WTC11 (cell line): ENCODE data around the gene DHDDS. TPM values are rescaled to one million over a fixed set of nuclear protein-coding genes. Genes with fewer than 3 reads are reported as not detected.

ENCODE experiments used
- ATF1 ChIP-seq: sonication (generic); formaldehyde crosslinking; IDR thresholded peaks from 2 replicates; pipeline ENCODE4 v1.8.1; 2023; ENCODE audit warnings: mild to moderate bottlenecking, moderate library complexity, missing genetic modification reagents
- E2F5 ChIP-seq: sonication (generic); formaldehyde crosslinking; IDR thresholded peaks from 2 replicates; pipeline ENCODE4 v1.8.1; 2022; ENCODE audit warnings: mild to moderate bottlenecking, moderate library complexity, missing genetic modification reagents
- FOXJ3 ChIP-seq: sonication (generic); formaldehyde crosslinking; IDR thresholded peaks from 2 replicates; pipeline ENCODE4 v1.9.0; 2021; ENCODE audit warnings: missing genetic modification reagents, mild to moderate bottlenecking, borderline replicate concordance
- FOXK1 ChIP-seq: sonication (generic); formaldehyde crosslinking; IDR thresholded peaks from 2 replicates; pipeline ENCODE4 v1.8.0; 2022; ENCODE audit warnings: mild to moderate bottlenecking, moderate library complexity, missing genetic modification reagents
- FOXP4 ChIP-seq: sonication (generic); formaldehyde crosslinking; IDR thresholded peaks from 2 replicates; pipeline ENCODE4 v1.8.0; 2022; ENCODE audit warnings: mild to moderate bottlenecking, missing genetic modification reagents
- HMGA2 ChIP-seq: fragments of 250-450 bp; sonication (Bioruptor Pico); IDR thresholded peaks from 2 replicates; pipeline ENCODE4 v1.4.0; 2021; ENCODE audit warnings: mild to moderate bottlenecking, moderate library complexity
- IRF2 ChIP-seq: sonication (generic); formaldehyde crosslinking; IDR thresholded peaks from 2 replicates; pipeline ENCODE4 v1.8.0; 2022; ENCODE audit warnings: low read depth, missing genetic modification reagents, borderline replicate concordance
- MYBL2 ChIP-seq: sonication (generic); formaldehyde crosslinking; IDR thresholded peaks from 2 replicates; pipeline ENCODE4 v1.8.1; 2023; ENCODE audit warnings: mild to moderate bottlenecking, moderate library complexity, missing genetic modification reagents
- NFE2L1 ChIP-seq: sonication (generic); formaldehyde crosslinking; IDR thresholded peaks from 2 replicates; pipeline ENCODE4 v1.8.1; 2023; ENCODE audit warnings: missing genetic modification reagents
- NFYB ChIP-seq: sonication (generic); formaldehyde crosslinking; conservative IDR thresholded peaks from 2 replicates; pipeline ENCODE4 v1.8.0; 2022; ENCODE audit warnings: low read depth, missing genetic modification reagents
- NR2C2 ChIP-seq: sonication (generic); formaldehyde crosslinking; IDR thresholded peaks from 2 replicates; pipeline ENCODE4 v1.8.0; 2022; ENCODE audit warnings: mild to moderate bottlenecking, missing genetic modification reagents
- PRDM15 ChIP-seq: sonication (generic); formaldehyde crosslinking; IDR thresholded peaks from 2 replicates; pipeline ENCODE4 v1.8.0; 2022; ENCODE audit warnings: missing genetic modification reagents
- TP53 ChIP-seq: sonication (generic); formaldehyde crosslinking; IDR thresholded peaks from 2 replicates; pipeline ENCODE4 v1.8.1; 2023; ENCODE audit warnings: mild to moderate bottlenecking, missing genetic modification reagents
- USF1 ChIP-seq: sonication (generic); formaldehyde crosslinking; IDR thresholded peaks from 2 replicates; pipeline ENCODE4 v1.8.0; 2022; ENCODE audit warnings: mild to moderate bottlenecking, missing genetic modification reagents
- USF2 ChIP-seq: sonication (generic); formaldehyde crosslinking; IDR thresholded peaks from 2 replicates; pipeline ENCODE4 v1.8.1; 2023; ENCODE audit warnings: mild to moderate bottlenecking, missing genetic modification reagents, moderate library complexity
- ZBTB21 ChIP-seq: sonication (generic); formaldehyde crosslinking; IDR thresholded peaks from 2 replicates; pipeline ENCODE4 v1.8.1; 2023; ENCODE audit warnings: mild to moderate bottlenecking, missing genetic modification reagents, borderline replicate concordance
- ZMAT4 ChIP-seq: fragments of 250-450 bp; sonication (Bioruptor Pico); IDR thresholded peaks from 2 replicates; pipeline ENCODE4 v1.9.0; 2021; ENCODE audit warnings: mild to moderate bottlenecking
- ZNF138 ChIP-seq: sonication (generic); formaldehyde crosslinking; conservative IDR thresholded peaks from 2 replicates; pipeline ENCODE4 v1.8.1; 2022; ENCODE audit warnings: mild to moderate bottlenecking, moderate library complexity, missing genetic modification reagents
- ZNF232 ChIP-seq: sonication (generic); formaldehyde crosslinking; IDR thresholded peaks from 2 replicates; pipeline ENCODE4 v1.8.0; 2022; ENCODE audit warnings: mild to moderate bottlenecking, missing genetic modification reagents
- ZNF396 ChIP-seq: fragments of 250-450 bp; sonication (Bioruptor Pico); IDR thresholded peaks from 2 replicates; pipeline ENCODE4 v1.8.0; 2021; ENCODE audit warnings: mild to moderate bottlenecking, moderate library complexity, borderline replicate concordance
- ZNF512 ChIP-seq: sonication (generic); formaldehyde crosslinking; IDR thresholded peaks from 2 replicates; pipeline ENCODE4 v1.8.1; 2022; ENCODE audit warnings: missing genetic modification reagents, borderline replicate concordance
- total RNA-seq: library from RNA; stranded (reverse); gene quantifications from 3 replicates; pipeline ENCODE4 v1.2.3, GENCODE V29; 2021

The DHDDS gene
- total RNA-seq, 1 experiment from 2014 or later: 55.4 TPM

- TF ChIP-seq USF1 (CRISPR knock-in tag) (peak; percentile 46; the same call in 1 of the 2 replicates), NFE2L1 (CRISPR knock-in tag) (peak; percentile 83), ZNF232 (CRISPR knock-in tag) (no peak), NR2C2 (CRISPR knock-in tag) (no peak), ZNF396 (no peak), IRF2 (no peak), ZNF512 (CRISPR knock-in tag) (no peak), FOXK1 (peak; percentile 80), ZBTB21 (CRISPR knock-in tag) (peak; percentile 64; the same call in 1 of the 2 replicates), MYBL2 (CRISPR knock-in tag) (0 out of 2 replicates have a peak, but pooled peaks have one; percentile 42), FOXJ3 (CRISPR knock-in tag) (no peak), ZMAT4 (no peak), PRDM15 (no peak), ATF1 (CRISPR knock-in tag) (no peak), USF2 (peak; percentile 52; the same call in 1 of the 2 replicates), TP53 (0 out of 2 replicates have a peak, but pooled peaks have one; percentile 61), E2F5 (CRISPR knock-in tag) (no peak), ZNF138 (CRISPR knock-in tag) (no peak), HMGA2 (CRISPR knock-in tag) (no peak), FOXP4 (CRISPR knock-in tag) (no peak; the same call in 1 of the 2 replicates), NFYB (CRISPR knock-in tag) (no peak)
Measured at GRCh38 chr1:26412180-26412840, 19.8 kb upstream of the DHDDS start (continued).
